ENCODE results near the gene COX19. TPM values are rescaled to one million over a fixed set of nuclear protein-coding genes. Genes with fewer than 3 reads are reported as not detected.

Gene COX19
- total RNA-seq, 1 experiment from 2014 or later: 12.3 TPM

DNA sequence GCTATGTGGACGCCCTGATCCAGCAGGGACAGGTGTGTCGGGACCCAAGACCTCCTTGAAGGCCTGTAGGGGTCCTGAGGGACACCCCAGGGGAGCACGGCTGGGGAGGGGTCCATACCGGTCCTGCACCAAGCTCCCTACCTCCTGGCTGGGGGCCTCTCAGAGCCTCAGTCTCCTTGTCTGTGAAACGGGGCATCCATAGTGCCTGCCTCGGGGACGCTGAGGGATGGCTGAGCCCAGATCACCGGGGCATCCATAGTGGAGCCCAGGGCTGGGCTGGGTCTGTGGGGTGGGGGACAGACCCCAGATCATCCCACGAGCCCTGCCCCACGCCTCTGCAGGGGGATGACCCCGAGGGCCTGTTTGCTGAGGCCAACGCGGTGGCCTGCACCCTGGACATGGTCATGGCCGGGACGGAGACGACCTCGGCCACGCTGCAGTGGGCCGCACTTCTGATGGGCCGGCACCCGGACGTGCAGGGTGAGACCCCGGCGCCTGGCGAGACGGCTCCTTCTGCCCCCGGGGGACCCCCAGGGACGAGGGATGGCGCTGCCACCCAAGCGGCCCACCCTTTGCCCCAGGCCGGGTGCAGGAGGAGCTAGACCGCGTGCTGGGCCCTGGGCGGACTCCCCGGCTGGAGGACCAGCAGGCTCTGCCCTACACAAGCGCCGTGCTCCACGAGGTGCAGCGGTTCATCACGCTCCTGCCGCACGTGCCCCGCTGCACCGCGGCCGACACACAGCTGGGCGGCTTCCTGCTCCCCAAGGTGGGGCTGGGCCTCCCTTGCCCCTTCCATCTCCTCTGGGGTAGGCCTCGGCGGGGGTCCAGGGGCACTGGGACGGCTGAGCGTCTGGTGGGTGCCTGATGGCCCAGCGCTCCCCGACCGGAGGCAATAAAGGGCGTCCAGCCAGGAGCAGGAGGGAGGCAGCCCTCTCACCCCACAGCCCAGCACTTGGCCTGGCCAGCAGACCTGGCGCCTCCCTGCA, 11.7 kb upstream of the COX19 start:
- H3K27me3 ChIP-seq (ENCODE audit: insufficient read depth, low read length): no peaks in the 10 kb centered on the region
- no peak overlapping the region for H2BK15ac ChIP-seq (ENCODE audit: low read depth, low read length)
- H4K5ac ChIP-seq (ENCODE audit: insufficient read length, low read depth, low read length): no peak overlapping the region
- no peaks in the 10 kb centered on the region for H4K20me1 ChIP-seq (ENCODE audit: control insufficient read depth, insufficient read depth, insufficient read length)
- TF ChIP-seq, protein P1, sequence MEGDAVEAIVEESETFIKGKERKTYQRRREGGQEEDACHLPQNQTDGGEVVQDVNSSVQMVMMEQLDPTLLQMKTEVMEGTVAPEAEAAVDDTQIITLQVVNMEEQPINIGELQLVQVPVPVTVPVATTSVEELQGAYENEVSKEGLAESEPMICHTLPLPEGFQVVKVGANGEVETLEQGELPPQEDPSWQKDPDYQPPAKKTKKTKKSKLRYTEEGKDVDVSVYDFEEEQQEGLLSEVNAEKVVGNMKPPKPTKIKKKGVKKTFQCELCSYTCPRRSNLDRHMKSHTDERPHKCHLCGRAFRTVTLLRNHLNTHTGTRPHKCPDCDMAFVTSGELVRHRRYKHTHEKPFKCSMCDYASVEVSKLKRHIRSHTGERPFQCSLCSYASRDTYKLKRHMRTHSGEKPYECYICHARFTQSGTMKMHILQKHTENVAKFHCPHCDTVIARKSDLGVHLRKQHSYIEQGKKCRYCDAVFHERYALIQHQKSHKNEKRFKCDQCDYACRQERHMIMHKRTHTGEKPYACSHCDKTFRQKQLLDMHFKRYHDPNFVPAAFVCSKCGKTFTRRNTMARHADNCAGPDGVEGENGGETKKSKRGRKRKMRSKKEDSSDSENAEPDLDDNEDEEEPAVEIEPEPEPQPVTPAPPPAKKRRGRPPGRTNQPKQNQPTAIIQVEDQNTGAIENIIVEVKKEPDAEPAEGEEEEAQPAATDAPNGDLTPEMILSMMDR (conservative IDR thresholded peaks at IDR 0.05): no peak
- H2BK5ac ChIP-seq (ENCODE audit: insufficient read length, low read length): no peak overlapping the region
- no peak overlapping the region for H2AK5ac ChIP-seq (ENCODE audit: insufficient read length, low read length)
- no peak overlapping the region for H3K23ac ChIP-seq (ENCODE audit: insufficient read length, low read depth, low read length)
- no peak overlapping the region; the same call in 1 of the 2 replicates for H3K14ac ChIP-seq (ENCODE audit: insufficient read depth, low read length)
- no peak overlapping the region for H3K27ac ChIP-seq (ENCODE audit: insufficient read length, low read depth, low read length)
- no peaks in the 10 kb centered on the region for H3K4me1 ChIP-seq (ENCODE audit: insufficient read depth, low read length)
- WGBS (ENCODE audit: extremely low coverage, insufficient read length, low lambda C conversion rate): no CpG with 5 or more reads among the region's 56 CpGs
- no peak overlapping the region for H3K4ac ChIP-seq (ENCODE audit: low read depth, low read length)
- H3K79me2 ChIP-seq (ENCODE audit: insufficient read depth, low read length): no peaks in the 10 kb centered on the region
- Mint-ChIP-seq H3K4me3 (no peak overlapping the region), H3K9me3 (no peaks in the 10 kb centered on the region), H3K27me3 (ENCODE audit: low read depth) (peaks cover 3% of the 10 kb centered on the region; the same call in 1 of the 2 replicates), H3K36me3 (ENCODE audit: insufficient read depth in 1 of 3, low read depth in 3 of 3) (no peaks in the 10 kb centered on the region), H3K27ac (no peak overlapping the region), H3K4me1 (no peaks in the 10 kb centered on the region; a peak in 1 of 4 replicates)
- no peak overlapping the region for H2BK12ac ChIP-seq (ENCODE audit: insufficient read length, low read depth, low read length)
- no peak overlapping the region for H3K56ac ChIP-seq (ENCODE audit: insufficient read length, low read depth, low read length)
- no peak overlapping the region for H3K18ac ChIP-seq (ENCODE audit: insufficient read length, low read depth, low read length)
- no peak overlapping the region for H3T11ph ChIP-seq (ENCODE audit: low read length)
- H3K9me3 ChIP-seq (ENCODE audit: control insufficient read depth, low read depth, low read length): no peaks in the 10 kb centered on the region
- no peak overlapping the region for H3K4me2 ChIP-seq (ENCODE audit: insufficient read depth, insufficient read length, low read length)
- H3K79me1 ChIP-seq (ENCODE audit: insufficient read depth, low read depth, low read length, poor library complexity, severe bottlenecking): no peaks in the 10 kb centered on the region
- H3K23me2 ChIP-seq (ENCODE audit: insufficient read length, low read depth, low read length, poor library complexity, severe bottlenecking): no peaks in the 10 kb centered on the region
- no peak overlapping the region for H2BK120ac ChIP-seq (ENCODE audit: low read depth, low read length, poor library complexity, severe bottlenecking)
- H4K8ac ChIP-seq (replicated peaks; ENCODE audit: insufficient read length, low read depth, low read length): no peak overlapping the region
- H2AFZ ChIP-seq (ENCODE audit: low read length): no peak overlapping the region
- no peak for DNase-seq
- no peak overlapping the region for H2BK20ac ChIP-seq (ENCODE audit: low read depth, low read length, poor library complexity, severe bottlenecking)
- no peak overlapping the region for H4K91ac ChIP-seq (ENCODE audit: insufficient read length, low read depth, low read length)
- no peak overlapping the region for H3K9ac ChIP-seq (ENCODE audit: extremely low read depth, insufficient read length, low read length)

Measured in H9 (cell line).